GM18507 (cell line): Measurements from ENCODE around the gene BCCIP.

Source experiments
- DNase-seq: peaks from one replicate; pipeline ENCODE4 v3.0.0; 2011; ENCODE audit warnings: low read depth; ENCODE audit not compliant: insufficient read length; ENCODE audit errors: extremely low spot score
- FAIRE-seq: peaks from 2 replicates; lab custom pipeline; 2011; peaks lifted over from hg19 to GRCh38; lab: Jason Lieb, UNC

BCCIP gene

GRCh38 chr10:125795637-125796190, 27.6 kb upstream of the BCCIP start:
- no peak for DNase-seq
- FAIRE-seq = no peak

GRCh38 chr10:125797424-125797823, 25.9 kb upstream of the BCCIP start:
- DNase-seq (no peak), FAIRE-seq (no peak)

- DNase-seq (no peak), FAIRE-seq (no peak)
These were observed 25.2 kb upstream of the BCCIP start for GRCh38 chr10:125797994-125798662.

- no peak for FAIRE-seq
- no peak for DNase-seq
These were observed 23.7 kb upstream of the BCCIP start for GRCh38 chr10:125799451-125800182.

- DNase-seq (no peak), FAIRE-seq (no peak)
These were observed 21.8 kb upstream of the BCCIP start for GRCh38 chr10:125801574-125801973.

- no peak for FAIRE-seq
- no peak for DNase-seq
These were observed 21.2 kb upstream of the BCCIP start for GRCh38 chr10:125802131-125802530.

- no peak for FAIRE-seq
These were observed 20.6 kb upstream of the BCCIP start for GRCh38 chr10:125802739-125803138.

GRCh38 chr10:125808047-125808446, 15.3 kb upstream of the BCCIP start:
- DNase-seq (no peak), FAIRE-seq (no peak)

More at GRCh38 chr10:125802739-125803138, 20.6 kb upstream of the BCCIP start:
- DNase-seq = no peak

- FAIRE-seq = no peak
- DNase-seq = no peak
These were observed 12.1 kb upstream of the BCCIP start for GRCh38 chr10:125811251-125811650.

- no peak for FAIRE-seq
These were observed 11.1 kb upstream of the BCCIP start for GRCh38 chr10:125812128-125812750.

GRCh38 chr10:125815764-125816163, 7.6 kb upstream of the BCCIP start:
- FAIRE-seq (no peak), DNase-seq (no peak)

More at GRCh38 chr10:125812128-125812750, 11.1 kb upstream of the BCCIP start:
- DNase-seq = no peak

GRCh38 chr10:125816548-125816947, 6.8 kb upstream of the BCCIP start:
- FAIRE-seq (no peak), DNase-seq (no peak)

- no peak for FAIRE-seq
- no peak for DNase-seq
These were observed 5.9 kb upstream of the BCCIP start for GRCh38 chr10:125817337-125817946.

GRCh38 chr10:125820701-125821100, 2.6 kb upstream of the BCCIP start:
- DNase-seq (no peak), FAIRE-seq (peak; percentile 68)

- DNase-seq (no peak), FAIRE-seq (no peak)
These were observed 411 bp downstream of the BCCIP start for GRCh38 chr10:125823663-125824251.

GRCh38 chr10:125824736-125825135, 1.4 kb downstream of the BCCIP start:
- DNase-seq (no peak), FAIRE-seq (no peak)

GRCh38 chr10:125827133-125827532, 3.8 kb downstream of the BCCIP start:
- FAIRE-seq (no peak), DNase-seq (no peak)

- no peak for FAIRE-seq
- DNase-seq = no peak
These were observed 5.0 kb downstream of the BCCIP start for GRCh38 chr10:125828311-125828710.

- DNase-seq (no peak), FAIRE-seq (no peak)
These were observed 13.4 kb downstream of the BCCIP start for GRCh38 chr10:125836746-125837145.
